HUES6 (cell line): ENCODE measurements around the gene EEF1A2.

Source experiments
- H3K27ac ChIP-seq: 2 replicates; pipeline ENCODE4 v1.7.0; 2013; ENCODE audit warnings: low read depth, mild to moderate bottlenecking, low read length, inconsistent platforms
- H3K27me3 ChIP-seq: 2 replicates; pipeline ENCODE4 v1.6.1; 2013; ENCODE audit warnings: low read length; ENCODE audit not compliant: control insufficient read depth, insufficient read depth
- H3K36me3 ChIP-seq: 2 replicates; pipeline ENCODE4 v1.6.1; 2013; ENCODE audit warnings: low read length; ENCODE audit not compliant: control insufficient read depth, insufficient read depth
- H3K4me1 ChIP-seq: 2 replicates; pipeline ENCODE4 v1.6.1; 2013; ENCODE audit warnings: low read length; ENCODE audit not compliant: control insufficient read depth, insufficient read depth
- H3K4me3 ChIP-seq: 2 replicates; pipeline ENCODE4 v1.5.1; 2013; ENCODE audit warnings: low read depth, low read length
- H3K9ac ChIP-seq: one replicate; pipeline ENCODE4 v1.6.1; 2013; ENCODE audit warnings: mild to moderate bottlenecking, low read length
- H3K9me3 ChIP-seq: 2 replicates; pipeline ENCODE4 v1.6.1; 2013; ENCODE audit warnings: low read depth, low read length; ENCODE audit not compliant: control insufficient read depth, insufficient read depth

The EEF1A2 gene

GRCh38 chr20:63504642-63505041 is 5.8 kb upstream of the EEF1A2 start:
- Histone ChIP-seq H3K4me1 (peaks cover 11% of the 10 kb centered on the region), H3K27ac (no peak overlapping the region), H3K9ac (no peak overlapping the region), H3K36me3 (no peaks in the 10 kb centered on the region), H3K27me3 (peaks cover 37% of the 10 kb centered on the region), H3K9me3 (peaks cover 9% of the 10 kb centered on the region; the same call in 1 of the 2 replicates), H3K4me3 (no peak overlapping the region)

GRCh38 chr20:63503524-63503923 is 4.6 kb upstream of the EEF1A2 start:
- peaks cover 14% of the 10 kb centered on the region for H3K4me1 ChIP-seq

GRCh38 chr20:63502671-63503172 is 3.8 kb upstream of the EEF1A2 start:
- Histone ChIP-seq H3K4me3 (no peak overlapping the region), H3K36me3 (no peaks in the 10 kb centered on the region), H3K9me3 (peaks cover 5% of the 10 kb centered on the region; the same call in 1 of the 2 replicates), H3K27ac (no peak overlapping the region), H3K4me1 (peaks cover 20% of the 10 kb centered on the region), H3K27me3 (peaks cover 51% of the 10 kb centered on the region), H3K9ac (no peak overlapping the region)

More at GRCh38 chr20:63503524-63503923, 4.6 kb upstream of the EEF1A2 start:
- Histone ChIP-seq H3K4me3 (no peak overlapping the region), H3K27me3 (peaks cover 43% of the 10 kb centered on the region), H3K27ac (no peak overlapping the region), H3K9me3 (peaks cover 9% of the 10 kb centered on the region; the same call in 1 of the 2 replicates), H3K9ac (no peak overlapping the region), H3K36me3 (no peaks in the 10 kb centered on the region)

- peak overlapping the region; percentile 51 for H3K4me3 ChIP-seq
- no peaks in the 10 kb centered on the region for H3K36me3 ChIP-seq
- H3K4me1 ChIP-seq = peaks cover 26% of the 10 kb centered on the region
- H3K9me3 ChIP-seq = peaks cover 5% of the 10 kb centered on the region; the same call in 1 of the 2 replicates
- H3K27ac ChIP-seq = no peak overlapping the region
- peaks cover 57% of the 10 kb centered on the region for H3K27me3 ChIP-seq
- no peak overlapping the region for H3K9ac ChIP-seq
These were observed 3.2 kb upstream of the EEF1A2 start for GRCh38 chr20:63501818-63502670.

DNA sequence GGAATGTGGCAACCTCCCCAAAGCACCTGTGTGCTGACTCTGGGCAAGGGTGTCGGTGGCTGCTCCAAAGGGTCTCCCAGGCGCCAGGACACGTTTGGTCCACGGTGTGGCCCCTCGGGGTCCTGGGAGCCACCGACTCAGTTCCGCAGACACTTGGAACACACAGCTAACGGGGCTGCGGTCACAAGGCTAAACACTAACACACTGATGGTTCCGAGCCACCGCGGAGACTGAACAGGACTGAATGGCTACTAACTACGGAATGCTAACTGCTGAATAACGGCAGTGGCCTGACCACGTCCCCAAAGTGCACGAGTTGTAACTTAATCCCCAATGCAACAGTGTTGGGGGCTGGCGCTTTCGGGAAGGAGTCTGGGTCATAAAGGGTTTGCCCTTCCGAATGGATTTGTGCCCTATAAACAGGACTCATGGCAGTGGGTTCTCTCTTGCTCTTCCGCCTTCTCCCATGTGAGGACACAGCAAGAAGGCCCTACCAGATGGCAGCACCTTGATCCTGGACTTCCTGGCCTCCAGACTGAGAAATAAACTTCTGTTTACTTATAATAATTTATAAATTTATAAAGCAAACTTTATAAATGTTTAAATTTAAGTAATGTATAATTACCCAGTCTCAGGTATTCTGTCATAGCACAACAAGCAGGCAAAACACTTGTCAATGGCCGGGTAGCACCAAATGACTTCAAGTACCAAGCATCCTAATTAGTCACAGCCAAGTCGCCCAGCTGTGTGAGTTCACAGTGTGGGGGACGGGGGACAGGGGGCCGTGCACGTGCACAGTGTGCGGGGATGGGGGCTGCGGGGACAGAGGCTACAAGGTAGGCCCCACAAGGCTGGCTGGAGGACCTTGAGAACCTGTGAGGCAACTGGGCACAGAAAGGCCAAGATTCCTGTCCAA is 2.3 kb upstream of the EEF1A2 start:
- Histone ChIP-seq H3K4me1 (peaks cover 33% of the 10 kb centered on the region), H3K9ac (no peak overlapping the region), H3K4me3 (no peak overlapping the region), H3K27ac (no peak overlapping the region), H3K27me3 (peaks cover 66% of the 10 kb centered on the region), H3K36me3 (no peaks in the 10 kb centered on the region), H3K9me3 (peaks cover 5% of the 10 kb centered on the region; the same call in 1 of the 2 replicates)

DNA sequence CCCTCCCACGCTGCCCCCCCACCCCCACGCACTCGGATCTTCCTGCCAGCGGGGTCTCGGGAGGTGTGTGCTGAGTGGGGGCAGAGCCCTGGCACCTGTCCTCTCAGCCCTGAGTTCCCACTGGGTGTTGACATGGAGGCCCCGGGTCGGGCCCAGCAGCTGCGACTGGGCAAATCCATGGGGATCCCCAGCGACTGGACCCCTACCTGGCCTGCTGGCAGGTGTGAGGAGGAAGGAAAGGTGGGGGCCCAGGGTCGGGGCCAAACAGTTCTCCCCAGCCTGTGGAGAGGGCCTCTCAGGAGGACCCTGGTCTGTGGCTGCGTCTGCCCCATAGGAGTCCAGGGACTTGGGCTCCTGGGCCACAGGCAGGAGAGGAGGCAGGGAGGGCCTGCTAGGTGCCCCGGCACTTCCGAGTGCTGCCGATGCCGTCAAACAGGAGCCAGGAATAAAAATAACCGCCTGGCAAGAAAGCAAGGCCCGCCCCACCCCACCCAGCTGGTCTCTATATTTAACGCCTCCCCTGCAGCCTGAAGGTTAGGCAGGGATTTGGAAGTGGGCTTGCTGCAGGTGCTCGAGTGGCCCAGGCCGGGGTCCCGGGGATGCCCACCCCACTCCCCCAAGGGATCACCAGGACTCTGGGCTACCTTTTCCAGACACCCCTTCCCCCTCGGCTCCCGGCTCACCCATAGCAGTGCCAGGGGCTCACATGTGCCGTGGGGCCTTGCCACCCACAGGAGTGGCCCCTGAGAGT is 1.4 kb upstream of the EEF1A2 start:
- Histone ChIP-seq H3K9me3 (peaks cover 4% of the 10 kb centered on the region; the same call in 1 of the 2 replicates), H3K27me3 (peaks cover 74% of the 10 kb centered on the region), H3K36me3 (no peaks in the 10 kb centered on the region), H3K4me1 (peaks cover 33% of the 10 kb centered on the region), H3K27ac (no peak overlapping the region), H3K4me3 (no peak overlapping the region), H3K9ac (no peak overlapping the region)

DNA sequence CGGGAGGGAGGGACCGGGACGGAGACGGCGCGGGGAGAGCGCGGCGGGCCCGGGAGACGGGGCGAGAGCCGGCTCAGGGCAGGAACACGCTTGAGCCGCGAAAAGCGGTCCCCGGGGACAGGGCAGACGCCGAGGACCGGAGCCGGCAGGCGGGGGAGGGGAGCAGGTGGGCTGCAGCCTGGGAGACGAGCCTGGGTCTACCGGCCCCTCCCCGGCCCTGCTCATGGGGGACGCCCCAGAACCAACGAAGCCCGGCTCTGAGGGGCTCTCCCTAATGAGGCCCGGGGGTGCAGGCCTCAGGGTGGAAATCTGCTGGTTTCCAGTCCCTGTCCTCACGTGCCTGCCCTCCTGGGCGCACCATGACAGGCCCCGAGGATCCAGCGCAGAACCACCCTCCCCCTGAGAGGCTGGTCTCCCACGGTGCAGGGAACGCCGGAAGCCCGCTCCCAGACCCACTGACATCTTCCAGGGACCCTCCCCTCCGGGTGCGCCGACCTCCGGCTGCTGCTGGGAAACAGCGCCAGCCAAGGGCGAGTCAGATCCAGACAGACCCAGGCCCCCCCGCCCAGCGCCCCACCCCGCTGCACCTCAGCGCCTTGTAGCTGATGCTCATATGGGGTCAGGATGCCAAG is 571 bp upstream of the EEF1A2 start:
- no peaks in the 10 kb centered on the region for H3K9me3 ChIP-seq
- no peak overlapping the region for H3K27ac ChIP-seq
- H3K9ac ChIP-seq = no peak overlapping the region
- peaks cover 77% of the 10 kb centered on the region for H3K27me3 ChIP-seq
- peaks cover 33% of the 10 kb centered on the region for H3K4me1 ChIP-seq
- no peaks in the 10 kb centered on the region for H3K36me3 ChIP-seq
- H3K4me3 ChIP-seq = peak overlapping the region; percentile 60

DNA sequence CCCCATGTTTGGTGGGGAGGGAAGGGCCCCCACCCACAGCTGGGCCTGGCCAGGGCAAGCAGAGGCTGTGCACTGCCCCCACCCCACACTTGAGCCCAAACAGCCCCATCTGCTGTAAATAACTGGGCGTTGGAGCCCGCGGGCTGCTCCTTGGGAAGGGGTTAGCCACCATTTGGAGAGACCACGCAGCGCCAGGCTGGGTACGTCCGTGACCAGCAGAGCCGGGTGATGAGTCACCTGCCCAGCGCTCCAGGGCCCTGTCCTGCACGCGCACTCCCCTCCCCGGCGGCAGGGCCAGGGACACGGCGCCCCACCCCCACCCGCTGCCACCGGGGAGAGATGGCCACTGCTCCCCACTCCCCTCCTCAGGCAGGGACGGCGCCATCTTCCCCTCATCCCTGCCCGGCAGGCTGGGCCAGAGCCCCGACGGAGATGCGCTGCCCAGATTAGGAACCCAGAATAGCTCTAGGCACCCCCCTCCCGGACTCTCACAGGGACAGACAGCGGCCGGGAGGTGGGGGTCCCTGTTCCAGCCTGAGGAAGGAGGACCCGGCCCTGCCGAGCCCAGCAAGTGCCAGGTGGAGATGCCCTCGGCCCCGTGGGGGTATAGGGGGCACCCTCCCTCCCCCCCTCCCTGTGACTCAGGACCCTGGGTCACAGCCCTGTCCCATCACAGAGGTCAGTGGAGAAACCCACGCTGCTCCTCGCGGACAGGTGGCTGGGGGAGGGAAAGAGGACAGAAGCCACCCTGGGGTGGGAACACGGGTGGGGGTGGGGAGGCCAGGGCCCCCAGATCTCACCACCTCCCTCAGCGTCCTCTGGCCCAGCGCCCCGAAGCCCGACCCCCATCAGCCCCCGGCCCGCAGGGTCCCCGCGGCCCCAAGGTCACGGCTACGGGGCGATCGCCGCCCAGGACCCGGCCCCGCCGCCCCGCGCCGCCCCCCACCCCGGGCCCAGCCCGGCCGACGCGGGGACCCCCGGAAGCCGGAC is 642 bp downstream of the EEF1A2 start:
- H3K36me3 ChIP-seq = no peaks in the 10 kb centered on the region
- H3K9ac ChIP-seq = no peak overlapping the region
- H3K4me3 ChIP-seq = peak overlapping the region; percentile 60
- H3K4me1 ChIP-seq = peaks cover 33% of the 10 kb centered on the region
- peaks cover 76% of the 10 kb centered on the region for H3K27me3 ChIP-seq
- no peaks in the 10 kb centered on the region for H3K9me3 ChIP-seq
- H3K27ac ChIP-seq = no peak overlapping the region

- Histone ChIP-seq H3K27me3 (peaks cover 71% of the 10 kb centered on the region), H3K4me3 (peak overlapping the region; percentile 60; the same call in 1 of the 2 replicates), H3K27ac (no peak overlapping the region), H3K36me3 (no peaks in the 10 kb centered on the region; the same call in 1 of the 2 replicates), H3K4me1 (peaks cover 27% of the 10 kb centered on the region), H3K9me3 (no peaks in the 10 kb centered on the region), H3K9ac (no peak overlapping the region)
These were observed 1.5 kb downstream of the EEF1A2 start for GRCh38 chr20:63497138-63497945.
